HEK293 (cell line): ENCODE data around the gene COL13A1.

ENCODE experiments used
- PBX3 ChIP-seq: sonication (generic); formaldehyde crosslinking; IDR thresholded peaks from 2 replicates; pipeline ENCODE4 v1.8.1; 2022; ENCODE audit warnings: mild to moderate bottlenecking, moderate library complexity, missing genetic modification reagents
- PRDM10 ChIP-seq: fragments of 450-650 bp; formaldehyde crosslinking; IDR thresholded peaks from 2 replicates; pipeline ENCODE4 v1.5.1; 2016; ENCODE audit warnings: missing biosample characterization, missing genetic modification characterization
- RBAK ChIP-seq: fragments of 450-650 bp; formaldehyde crosslinking; IDR thresholded peaks from 2 replicates; pipeline ENCODE4 v1.5.1; 2016; ENCODE audit warnings: missing biosample characterization, missing genetic modification characterization
- YY2 ChIP-seq: fragments of 450-650 bp; formaldehyde crosslinking; IDR thresholded peaks from 2 replicates; pipeline ENCODE4 v1.5.1; 2016; ENCODE audit warnings: missing biosample characterization, missing genetic modification characterization
- ZNF350 ChIP-seq: fragments of 450-650 bp; formaldehyde crosslinking; IDR thresholded peaks from 2 replicates; pipeline ENCODE4 v1.5.0; 2017; ENCODE audit warnings: missing biosample characterization, mild to moderate bottlenecking, missing genetic modification characterization
- ZNF391 ChIP-seq: fragments of 450-650 bp; formaldehyde crosslinking; IDR thresholded peaks from 2 replicates; pipeline ENCODE4 v1.5.1; 2016; ENCODE audit warnings: low read depth, missing biosample characterization, missing genetic modification characterization, borderline replicate concordance
- ZNF777 ChIP-seq: fragments of 450-650 bp; formaldehyde crosslinking; IDR thresholded peaks from 2 replicates; pipeline ENCODE4 v1.5.1; 2017; ENCODE audit warnings: missing biosample characterization, missing genetic modification characterization, borderline replicate concordance
- ZSCAN30 ChIP-seq: fragments of 450-650 bp; IDR thresholded peaks from 2 replicates; pipeline ENCODE4 v1.5.1; 2018; ENCODE audit warnings: missing biosample characterization, mild to moderate bottlenecking, missing genetic modification characterization, moderate library complexity
- TF ChIP-seq, protein P1 (sequence below): fragments of 450-650 bp; formaldehyde crosslinking; IDR thresholded peaks from 2 replicates; pipeline ENCODE4 v1.5.1; 2016; ENCODE audit warnings: missing biosample characterization, missing genetic modification characterization
- TF ChIP-seq, protein P2 (sequence below): fragments of 450-650 bp; formaldehyde crosslinking; conservative IDR thresholded peaks from 2 replicates; pipeline ENCODE4 v1.5.1; 2016; ENCODE audit warnings: low read depth, missing biosample characterization, missing genetic modification characterization

DNA sequence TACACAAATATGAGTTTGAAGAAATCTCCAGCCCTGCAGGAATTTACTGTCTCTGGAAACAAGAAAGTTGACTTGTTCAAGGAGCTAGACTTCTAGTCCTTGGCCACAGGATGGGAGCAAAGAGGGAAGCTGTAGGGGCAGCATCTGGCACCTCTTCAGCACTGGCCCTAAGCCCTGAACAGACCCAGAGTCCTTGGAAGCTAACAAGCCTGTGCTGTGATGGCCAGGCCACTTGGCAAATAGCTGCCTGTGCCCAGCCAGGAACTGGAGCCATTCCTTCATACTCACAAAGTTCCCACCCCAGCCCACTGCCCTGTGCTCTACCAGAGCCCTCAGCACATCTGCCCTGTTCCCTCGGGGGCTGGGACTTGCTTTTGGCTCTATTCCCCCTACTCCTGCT is 9.4 kb upstream of the COL13A1 start:
- TF ChIP-seq, protein P1, sequence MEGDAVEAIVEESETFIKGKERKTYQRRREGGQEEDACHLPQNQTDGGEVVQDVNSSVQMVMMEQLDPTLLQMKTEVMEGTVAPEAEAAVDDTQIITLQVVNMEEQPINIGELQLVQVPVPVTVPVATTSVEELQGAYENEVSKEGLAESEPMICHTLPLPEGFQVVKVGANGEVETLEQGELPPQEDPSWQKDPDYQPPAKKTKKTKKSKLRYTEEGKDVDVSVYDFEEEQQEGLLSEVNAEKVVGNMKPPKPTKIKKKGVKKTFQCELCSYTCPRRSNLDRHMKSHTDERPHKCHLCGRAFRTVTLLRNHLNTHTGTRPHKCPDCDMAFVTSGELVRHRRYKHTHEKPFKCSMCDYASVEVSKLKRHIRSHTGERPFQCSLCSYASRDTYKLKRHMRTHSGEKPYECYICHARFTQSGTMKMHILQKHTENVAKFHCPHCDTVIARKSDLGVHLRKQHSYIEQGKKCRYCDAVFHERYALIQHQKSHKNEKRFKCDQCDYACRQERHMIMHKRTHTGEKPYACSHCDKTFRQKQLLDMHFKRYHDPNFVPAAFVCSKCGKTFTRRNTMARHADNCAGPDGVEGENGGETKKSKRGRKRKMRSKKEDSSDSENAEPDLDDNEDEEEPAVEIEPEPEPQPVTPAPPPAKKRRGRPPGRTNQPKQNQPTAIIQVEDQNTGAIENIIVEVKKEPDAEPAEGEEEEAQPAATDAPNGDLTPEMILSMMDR = no peak
- TF ChIP-seq PRDM10 (tag by site-specific recombination) = no peak
- no peak for TF ChIP-seq ZNF777 (tag by site-specific recombination)
- TF ChIP-seq PBX3 = no peak
- no peak for TF ChIP-seq ZSCAN30 (tag by site-specific recombination)
- TF ChIP-seq RBAK (tag by site-specific recombination) = no peak
- TF ChIP-seq ZNF350 (tag by site-specific recombination) = no peak
- TF ChIP-seq, protein P2, sequence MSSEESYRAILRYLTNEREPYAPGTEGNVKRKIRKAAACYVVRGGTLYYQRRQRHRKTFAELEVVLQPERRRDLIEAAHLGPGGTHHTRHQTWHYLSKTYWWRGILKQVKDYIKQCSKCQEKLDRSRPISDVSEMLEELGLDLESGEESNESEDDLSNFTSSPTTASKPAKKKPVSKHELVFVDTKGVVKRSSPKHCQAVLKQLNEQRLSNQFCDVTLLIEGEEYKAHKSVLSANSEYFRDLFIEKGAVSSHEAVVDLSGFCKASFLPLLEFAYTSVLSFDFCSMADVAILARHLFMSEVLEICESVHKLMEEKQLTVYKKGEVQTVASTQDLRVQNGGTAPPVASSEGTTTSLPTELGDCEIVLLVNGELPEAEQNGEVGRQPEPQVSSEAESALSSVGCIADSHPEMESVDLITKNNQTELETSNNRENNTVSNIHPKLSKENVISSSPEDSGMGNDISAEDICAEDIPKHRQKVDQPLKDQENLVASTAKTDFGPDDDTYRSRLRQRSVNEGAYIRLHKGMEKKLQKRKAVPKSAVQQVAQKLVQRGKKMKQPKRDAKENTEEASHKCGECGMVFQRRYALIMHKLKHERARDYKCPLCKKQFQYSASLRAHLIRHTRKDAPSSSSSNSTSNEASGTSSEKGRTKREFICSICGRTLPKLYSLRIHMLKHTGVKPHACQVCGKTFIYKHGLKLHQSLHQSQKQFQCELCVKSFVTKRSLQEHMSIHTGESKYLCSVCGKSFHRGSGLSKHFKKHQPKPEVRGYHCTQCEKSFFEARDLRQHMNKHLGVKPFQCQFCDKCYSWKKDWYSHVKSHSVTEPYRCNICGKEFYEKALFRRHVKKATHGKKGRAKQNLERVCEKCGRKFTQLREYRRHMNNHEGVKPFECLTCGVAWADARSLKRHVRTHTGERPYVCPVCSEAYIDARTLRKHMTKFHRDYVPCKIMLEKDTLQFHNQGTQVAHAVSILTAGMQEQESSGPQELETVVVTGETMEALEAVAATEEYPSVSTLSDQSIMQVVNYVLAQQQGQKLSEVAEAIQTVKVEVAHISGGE (tag by site-specific recombination) = no peak
- no peak for TF ChIP-seq ZNF391 (tag by site-specific recombination)
- no peak for TF ChIP-seq YY2 (tag by site-specific recombination)
